NCI-H524 (cell line): ENCODE data around the gene MBD5.

Experiments used
- DNase-seq, 2 experiments: peaks; one replicate each; lab custom pipeline; 2025; lab: John Stamatoyannopoulos, UW

The MBD5 gene

GRCh38 chr2:148221166-148221565 is 200.3 kb downstream of the MBD5 start:
- no peak for DNase-seq

- no peak for DNase-seq
Observed at GRCh38 chr2:148221926-148222325, 201.0 kb downstream of the MBD5 start.

DNA sequence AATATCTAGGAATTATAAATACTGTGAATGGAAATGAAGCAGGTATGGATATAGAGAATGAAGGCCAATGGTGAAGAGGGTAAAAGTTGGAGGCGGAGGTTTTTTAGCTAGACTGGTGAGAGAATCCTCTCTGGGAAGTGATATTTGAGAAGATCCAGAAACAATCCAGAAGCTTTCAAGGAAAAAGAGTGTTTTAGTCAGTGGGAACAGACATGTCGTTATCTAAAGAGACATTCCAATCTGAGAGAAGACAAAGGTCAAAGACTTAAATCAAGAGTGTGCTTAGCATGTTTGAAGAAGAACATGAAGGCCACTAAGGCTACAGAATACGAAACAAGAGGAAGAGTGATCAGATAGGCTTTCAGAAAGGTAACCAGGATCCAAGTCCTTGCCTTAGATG is 211.0 kb downstream of the MBD5 start:
- DNase-seq = no peak

DNA sequence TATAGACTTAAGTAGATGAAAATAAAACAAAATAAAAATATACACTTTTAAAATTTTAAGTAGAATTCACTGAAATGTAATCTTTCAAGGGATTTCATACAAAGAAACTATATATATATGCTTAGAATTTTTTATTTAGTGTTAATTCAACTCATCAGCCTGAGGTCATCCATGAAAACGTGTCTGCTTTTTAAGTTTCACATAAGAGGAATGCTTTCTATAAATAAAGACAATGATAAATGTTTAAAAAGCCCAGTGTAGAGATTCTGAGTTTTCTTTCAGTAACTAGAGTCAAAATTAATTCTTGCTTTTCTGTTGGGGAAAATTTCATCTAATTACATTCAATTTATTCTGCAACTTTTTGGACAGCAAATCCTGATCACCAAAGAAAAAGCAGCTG is 213.3 kb downstream of the MBD5 start:
- no peak for DNase-seq

- DNase-seq = no peak
Observed at GRCh38 chr2:148237911-148238310, 217.0 kb downstream of the MBD5 start.

DNA sequence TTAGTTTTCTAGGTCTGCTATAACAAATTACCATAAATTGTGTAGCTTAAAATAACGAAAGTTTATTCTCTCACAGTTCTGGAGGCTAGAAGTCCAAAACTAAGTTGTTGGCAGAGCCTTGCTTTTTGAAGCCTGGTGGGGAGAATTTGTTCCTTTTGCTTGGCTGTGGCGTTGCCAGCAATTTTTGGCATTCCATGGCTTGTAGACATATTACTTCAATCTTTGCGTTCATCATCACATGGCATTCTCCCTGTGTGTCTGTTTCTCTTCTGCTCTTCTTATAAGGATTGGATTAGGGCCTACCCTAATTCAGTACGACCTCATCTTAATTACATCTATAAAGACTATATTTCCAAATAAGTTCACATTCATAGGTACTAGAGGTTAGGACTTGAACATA is 217.7 kb downstream of the MBD5 start:
- no peak for DNase-seq

DNA sequence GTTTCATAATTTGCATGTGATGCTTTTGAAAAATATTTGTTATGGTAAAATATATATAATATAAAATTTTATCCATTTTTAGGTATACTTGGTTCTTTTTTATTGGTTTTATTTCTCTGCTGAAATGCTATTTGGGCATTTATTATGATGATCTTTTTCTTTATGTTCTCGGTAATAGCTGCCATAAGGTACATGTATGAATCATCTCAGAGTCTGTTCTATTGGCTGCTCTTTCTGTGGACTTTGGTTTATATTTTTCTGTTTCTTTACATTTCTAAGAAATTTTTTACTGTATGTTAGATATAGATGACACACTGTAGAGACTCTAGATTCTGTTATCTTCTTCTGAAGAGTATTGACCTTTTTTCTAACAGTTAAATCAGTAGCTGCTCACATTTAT is 219.9 kb downstream of the MBD5 start:
- no peak for DNase-seq

DNA sequence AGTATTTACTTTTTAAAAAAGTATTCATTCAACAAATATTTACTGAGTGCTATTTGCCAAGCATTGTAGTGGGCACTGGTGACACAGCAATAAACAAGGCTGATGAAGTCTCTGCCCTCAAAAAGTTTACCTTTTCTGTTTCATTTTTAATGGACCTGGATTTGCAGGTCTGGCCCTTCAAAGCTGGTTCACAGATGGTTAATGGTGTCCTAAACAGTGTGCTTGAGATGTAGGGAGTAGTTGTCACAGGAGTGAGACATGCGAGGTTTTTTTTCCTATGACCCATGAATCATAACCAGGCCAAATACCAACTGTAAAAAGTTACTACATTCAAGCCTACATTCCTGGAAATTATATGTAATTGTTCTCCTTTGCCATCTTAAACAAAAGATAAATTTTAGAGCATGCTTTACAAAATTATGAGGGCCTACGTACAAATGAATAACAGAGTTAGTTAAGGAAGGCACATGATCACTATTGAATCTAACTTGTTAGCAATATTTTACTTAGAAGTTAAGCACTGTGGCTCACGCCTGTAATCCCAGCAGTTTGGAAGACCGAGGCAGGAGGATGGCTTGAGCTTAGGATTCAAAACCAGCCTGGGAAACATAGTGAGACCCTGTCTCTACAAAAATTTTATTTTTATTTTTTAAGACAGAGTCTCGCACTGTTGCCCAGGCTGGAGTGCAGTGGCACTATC is 223.9 kb downstream of the MBD5 start:
- DNase-seq = no peak

GRCh38 chr2:148251993-148252392 is 231.1 kb downstream of the MBD5 start:
- no peak for DNase-seq

DNA sequence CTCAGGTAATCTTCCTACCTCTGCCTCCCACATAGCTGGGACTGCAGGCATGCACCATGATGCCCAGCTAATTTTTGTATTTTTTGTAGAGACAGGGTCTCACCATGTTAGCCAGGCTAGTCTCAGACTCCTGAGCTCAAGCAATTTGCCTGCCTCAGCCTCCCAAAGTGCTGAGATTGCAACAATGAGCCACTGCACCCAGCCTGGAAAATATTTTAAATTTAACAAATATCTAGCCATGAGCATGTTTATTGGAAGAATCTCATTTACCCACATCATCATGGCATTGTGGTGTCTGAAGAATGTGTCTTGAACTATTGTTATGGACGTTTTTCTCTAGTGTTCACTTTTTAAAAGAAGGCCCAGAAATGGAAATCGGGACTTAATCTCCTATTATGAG is 231.8 kb downstream of the MBD5 start:
- no peak for DNase-seq

GRCh38 chr2:148253685-148254084 is 232.8 kb downstream of the MBD5 start:
- no peak for DNase-seq

DNA sequence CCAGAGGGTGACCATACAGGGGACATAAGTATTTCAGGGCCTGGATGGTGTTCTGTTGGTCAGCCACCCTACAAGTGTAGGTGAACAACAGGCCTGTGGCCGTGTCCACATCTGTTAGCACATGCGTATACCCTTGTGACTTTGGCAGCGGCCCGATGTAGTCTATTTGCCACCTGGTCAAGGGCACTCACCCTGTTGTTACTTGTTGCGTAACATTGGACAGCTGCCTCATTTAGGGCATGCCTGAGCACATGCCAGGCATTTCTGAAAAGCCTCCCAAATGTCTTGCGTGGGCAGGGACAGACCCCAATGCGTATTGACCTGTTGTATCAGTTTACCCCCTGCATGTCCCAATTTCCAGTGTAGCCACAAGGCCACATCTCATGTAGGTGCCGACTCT is 235.0 kb downstream of the MBD5 start:
- DNase-seq = no peak

GRCh38 chr2:148257276-148257675 is 236.4 kb downstream of the MBD5 start:
- no peak for DNase-seq

- DNase-seq = no peak
Observed at GRCh38 chr2:148258124-148258523, 237.2 kb downstream of the MBD5 start.

DNA sequence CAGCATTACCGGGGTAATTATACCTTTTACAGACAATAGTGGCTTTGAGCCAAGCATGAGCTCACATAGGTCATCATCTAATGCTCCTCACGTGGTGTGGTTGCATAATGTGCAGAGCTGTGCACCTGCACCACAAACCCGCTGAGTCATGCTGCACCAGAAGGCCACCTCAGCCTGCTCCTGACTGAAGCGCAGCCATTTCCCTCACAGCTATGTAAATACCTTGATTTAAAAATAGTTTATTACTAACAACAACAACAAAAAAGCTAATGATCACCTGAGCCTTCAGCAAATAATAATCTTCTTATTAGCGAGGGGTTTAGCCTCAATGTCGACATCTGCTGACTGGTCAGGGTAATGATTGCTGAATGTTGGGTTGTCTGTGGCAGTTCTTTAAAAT is 238.8 kb downstream of the MBD5 start:
- DNase-seq = no peak

GRCh38 chr2:148263890-148264289 is 243.0 kb downstream of the MBD5 start:
- no peak for DNase-seq

GRCh38 chr2:148273158-148273691 is 252.3 kb downstream of the MBD5 start:
- no peak for DNase-seq

- no peak for DNase-seq
Observed at GRCh38 chr2:148279216-148279615, 258.3 kb downstream of the MBD5 start.

- no peak for DNase-seq
Observed at GRCh38 chr2:148282201-148282600, 261.3 kb downstream of the MBD5 start.

- DNase-seq = no peak
Observed at GRCh38 chr2:148292431-148292830, 271.5 kb downstream of the MBD5 start.

- DNase-seq = no peak
Observed at GRCh38 chr2:148298196-148298595, 277.3 kb downstream of the MBD5 start.

- DNase-seq = no peak
Observed at GRCh38 chr2:148299616-148300015, 278.7 kb downstream of the MBD5 start.

DNA sequence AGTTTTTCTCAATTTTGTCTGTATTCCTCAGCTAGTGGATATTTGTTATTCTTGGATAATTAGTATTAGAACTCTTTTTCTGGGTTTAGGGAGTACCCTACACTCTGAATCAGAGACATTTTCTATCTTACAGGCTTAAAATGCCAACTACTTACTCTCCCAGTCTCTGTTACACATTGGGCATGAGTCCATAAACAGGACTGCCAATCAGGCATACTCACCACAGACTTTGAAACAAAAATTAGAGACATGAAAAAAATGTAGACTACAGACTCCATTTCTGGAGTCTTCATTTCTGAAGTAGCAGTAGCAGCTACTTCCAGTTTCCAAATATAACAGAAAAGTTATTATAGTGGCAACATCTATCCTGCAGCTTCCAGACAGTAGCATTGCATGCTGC is 279.7 kb downstream of the MBD5 start:
- no peak for DNase-seq

DNA sequence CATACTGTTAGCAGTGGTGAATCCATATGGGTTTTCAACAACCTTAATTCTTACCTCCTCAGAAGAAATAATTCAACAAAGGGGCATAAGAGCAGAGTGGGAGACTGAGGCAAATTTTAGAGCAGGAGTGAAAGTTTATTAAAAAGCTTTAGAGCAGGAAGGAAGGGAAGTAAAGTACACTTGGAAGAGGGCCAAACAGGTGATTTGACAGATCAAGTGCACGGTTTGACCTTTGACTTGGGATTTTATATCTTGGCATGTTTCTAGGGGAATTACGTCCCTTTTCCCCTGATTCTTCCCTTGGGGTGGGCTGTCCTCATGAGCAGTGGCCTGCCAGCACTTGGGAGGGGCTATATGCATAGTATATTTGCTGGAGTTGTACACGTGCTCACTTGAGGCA is 280.5 kb downstream of the MBD5 start:
- no peak for DNase-seq
